ENCODE results near the gene COA3.

Gene COA3

DNA sequence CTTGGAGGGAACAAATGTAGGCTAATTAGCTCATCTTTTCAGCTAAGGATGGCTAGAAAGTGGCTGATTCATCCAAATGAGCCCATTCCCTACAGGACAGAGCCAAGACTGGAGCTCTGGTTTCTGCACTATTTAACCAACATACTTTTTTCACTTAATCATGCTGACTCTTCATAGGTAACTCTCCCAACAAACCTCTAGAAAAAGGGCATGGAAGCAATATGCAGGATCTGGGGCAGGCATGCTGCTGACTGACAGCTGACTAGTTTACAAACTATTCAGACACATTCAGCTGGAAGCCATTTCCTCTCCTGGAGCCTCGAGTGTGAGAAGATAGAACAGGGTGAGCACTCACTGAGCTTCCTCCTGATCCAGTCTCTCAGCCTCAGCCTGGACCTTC, 19.4 kb upstream of the COA3 start:
- no peak for DNase-seq

DNA sequence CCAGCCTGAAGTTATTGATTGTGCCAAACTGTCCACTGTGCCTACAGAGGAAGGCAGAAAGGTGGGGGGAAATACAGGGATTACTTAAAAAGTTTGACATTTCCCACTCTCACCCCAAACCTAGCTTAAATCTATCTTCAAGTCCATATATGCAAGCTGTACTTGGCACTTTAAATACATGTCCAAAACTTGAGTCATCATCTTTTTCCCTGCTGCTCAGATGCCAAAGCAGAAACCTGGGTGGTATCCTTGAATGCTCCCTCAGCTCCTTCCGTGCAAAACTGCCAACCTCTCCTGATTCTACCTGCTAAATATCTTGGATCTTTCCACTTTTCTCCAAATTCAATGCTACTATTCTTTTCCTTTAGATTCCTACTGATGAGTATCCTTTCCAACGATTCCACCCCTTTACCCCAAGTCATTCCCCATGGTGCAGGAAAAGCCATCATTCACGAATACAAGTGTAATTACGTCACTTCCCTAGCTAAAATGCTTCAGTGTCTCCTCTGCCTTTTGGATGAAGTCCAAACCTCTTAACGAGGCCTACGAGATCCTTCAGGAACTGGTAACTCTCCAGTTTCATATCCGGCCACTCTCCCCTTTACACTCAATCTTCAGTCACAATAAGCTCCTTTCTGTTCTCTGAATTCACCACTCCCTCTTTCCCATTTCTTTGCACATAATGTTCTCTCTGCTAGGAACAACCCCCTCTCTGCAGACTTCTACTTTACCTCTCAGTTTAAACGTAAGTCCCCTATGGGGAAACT, 16.3 kb upstream of the COA3 start:
- DNase-seq, result no peak

DNA sequence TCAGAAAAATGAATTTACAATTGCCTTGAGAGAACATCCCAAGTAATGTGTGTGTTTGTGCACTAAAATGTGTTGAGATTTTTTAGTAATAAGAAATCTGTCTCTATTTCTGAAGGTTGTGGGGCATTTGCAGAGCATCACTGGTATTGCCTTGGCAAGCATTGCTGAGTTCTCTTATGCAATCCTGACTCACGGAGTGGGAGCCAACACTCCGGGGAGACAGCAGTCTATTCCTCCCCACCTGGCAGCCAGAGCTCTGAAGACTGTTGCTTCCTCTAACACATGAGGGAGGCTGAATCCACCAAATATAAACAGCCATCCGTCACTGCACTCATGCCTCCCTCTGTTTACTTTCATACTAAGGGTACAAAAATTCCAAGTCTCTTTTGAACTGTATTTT, 10.7 kb upstream of the COA3 start:
- no peak for DNase-seq

DNA sequence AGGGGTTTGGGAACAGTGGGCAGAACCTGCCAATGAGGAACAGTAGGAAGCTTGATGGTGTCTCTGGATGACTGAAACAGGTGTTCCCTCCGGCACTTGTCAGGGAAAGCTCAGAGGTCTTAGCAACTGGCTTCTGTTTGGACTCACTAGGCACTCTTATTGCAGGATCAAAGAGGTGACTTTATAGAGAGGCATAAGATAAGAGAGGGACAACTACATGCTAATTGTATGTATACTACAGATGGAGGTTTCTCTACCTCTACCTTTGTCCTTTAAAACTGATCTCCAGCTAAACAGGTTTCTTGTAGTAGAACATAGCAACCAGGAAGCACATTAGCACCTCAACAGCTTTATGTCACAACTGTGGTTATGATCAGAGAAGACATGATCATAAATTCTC, 7.7 kb upstream of the COA3 start:
- no peak for DNase-seq

DNA sequence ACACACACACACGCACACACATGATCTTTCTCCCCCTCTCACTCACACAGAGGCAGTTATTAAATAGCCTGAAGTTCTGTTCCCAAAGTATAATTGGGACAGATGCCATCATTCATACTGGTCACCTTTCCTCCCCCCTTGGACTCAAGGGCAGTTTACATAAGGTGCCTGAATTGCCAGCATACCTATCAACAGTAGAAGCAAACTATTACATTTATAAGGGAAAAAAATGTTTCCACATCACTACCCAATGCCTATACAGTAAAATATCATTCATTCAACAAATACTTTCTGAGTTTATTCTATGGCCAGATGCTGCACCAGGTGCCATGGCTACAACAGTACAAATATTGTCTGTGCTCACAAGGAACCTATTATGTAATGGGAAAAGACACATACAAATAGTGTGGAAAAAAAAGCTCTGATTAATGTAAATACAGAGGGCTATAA, 6.4 kb upstream of the COA3 start:
- no peak for DNase-seq

DNA sequence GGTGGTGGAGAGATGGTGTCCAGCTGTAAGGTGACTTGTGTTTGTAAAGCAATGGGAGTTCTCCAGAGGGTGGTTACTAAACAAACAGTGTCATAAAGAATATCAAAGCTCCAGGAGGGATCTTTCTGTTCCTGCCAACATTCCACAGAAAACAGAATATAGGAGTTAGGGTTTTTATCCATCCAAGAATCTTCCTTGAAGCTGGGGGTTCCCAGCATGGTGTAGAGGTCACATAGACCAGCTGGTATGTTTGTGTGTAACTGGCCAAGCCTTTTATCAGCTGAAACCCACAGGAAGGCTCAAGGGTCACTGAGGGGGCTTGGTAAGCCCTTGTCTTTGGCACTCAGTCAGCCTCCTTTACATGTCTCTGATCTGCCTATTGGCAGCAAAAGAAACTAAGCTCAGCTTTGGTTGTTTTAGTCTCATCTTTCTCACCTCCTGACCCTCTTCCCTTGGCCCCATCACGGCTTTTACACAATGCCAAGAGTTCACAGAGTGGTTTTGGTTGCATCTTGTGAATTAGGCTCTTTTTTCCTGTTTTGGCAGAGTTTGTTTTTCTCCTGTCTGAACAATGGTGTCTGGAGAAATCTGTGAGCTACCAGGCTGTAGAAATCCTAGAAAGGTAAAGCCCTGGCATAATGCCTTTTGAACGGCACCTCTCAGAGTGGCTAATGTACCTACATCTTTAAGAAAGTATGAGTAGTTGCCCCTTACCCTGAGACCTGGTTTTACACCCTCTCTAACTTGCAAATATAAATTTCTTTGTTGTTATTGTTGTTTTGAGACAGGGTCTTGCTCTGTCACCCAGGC, 4.8 kb upstream of the COA3 start:
- no peak for DNase-seq

DNA sequence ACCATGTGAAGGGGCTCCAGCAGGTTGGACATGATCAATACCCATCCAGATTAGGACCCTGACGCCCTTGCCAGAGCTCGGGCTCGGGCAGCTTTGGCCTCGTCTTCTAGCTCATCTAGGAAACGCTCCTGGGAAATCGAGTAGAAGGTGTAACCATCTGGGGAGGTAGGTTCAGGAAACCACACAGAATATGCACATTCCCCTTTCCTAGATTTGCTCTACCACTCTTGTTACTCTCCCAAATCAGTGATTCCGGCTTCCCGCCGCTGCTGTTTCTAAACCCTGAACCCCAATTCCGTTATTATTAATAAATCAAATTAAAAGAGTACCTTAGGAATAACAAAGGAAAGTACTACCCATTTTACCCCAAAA, 507 bp downstream of the COA3 start:
- DNase-seq, result no peak

DNA sequence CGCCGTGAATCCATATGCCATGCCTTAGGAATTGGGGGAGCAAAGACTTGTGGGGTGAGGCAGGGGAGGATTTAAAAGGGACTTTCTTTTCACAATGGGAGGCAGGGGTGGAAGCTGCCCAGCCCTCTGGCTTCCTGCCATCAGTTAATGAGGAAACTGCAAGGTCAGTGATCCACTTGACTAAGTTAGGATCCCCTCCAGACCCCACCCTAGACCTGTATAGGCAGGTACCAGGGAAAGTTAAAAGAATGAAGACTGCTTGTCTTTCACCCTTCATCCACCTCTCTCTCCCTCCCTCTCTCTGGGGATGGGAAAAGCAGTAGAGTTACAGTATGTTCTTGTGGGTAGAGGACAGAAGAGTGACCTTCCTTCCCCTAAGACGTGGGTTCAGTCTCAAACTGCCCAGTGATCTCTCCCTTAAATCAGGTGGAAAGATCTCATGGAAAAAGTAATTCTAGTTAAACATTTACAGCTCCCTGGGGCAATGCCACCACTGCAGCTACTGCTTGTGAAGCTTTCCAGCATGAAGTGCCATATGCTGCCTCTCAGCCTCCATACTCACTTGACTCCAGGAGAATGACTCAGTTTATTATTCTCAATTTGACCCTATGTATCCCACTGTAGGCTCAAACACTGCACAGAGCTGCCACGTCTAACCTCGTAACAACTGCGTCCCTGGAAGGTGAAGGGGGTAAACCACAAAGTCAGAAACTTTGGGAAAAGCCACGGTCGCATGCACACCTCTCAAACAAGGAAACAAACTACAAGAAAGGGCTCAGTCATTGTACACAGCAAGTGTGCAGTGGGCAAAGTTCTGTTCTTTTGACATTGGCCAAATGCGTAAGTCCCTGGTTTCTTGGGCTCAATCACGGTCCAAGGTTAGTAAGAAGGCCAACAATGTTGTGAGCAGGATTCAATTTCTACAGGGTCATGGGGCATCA, 1.2 kb downstream of the COA3 start:
- DNase-seq, result no peak

DNA sequence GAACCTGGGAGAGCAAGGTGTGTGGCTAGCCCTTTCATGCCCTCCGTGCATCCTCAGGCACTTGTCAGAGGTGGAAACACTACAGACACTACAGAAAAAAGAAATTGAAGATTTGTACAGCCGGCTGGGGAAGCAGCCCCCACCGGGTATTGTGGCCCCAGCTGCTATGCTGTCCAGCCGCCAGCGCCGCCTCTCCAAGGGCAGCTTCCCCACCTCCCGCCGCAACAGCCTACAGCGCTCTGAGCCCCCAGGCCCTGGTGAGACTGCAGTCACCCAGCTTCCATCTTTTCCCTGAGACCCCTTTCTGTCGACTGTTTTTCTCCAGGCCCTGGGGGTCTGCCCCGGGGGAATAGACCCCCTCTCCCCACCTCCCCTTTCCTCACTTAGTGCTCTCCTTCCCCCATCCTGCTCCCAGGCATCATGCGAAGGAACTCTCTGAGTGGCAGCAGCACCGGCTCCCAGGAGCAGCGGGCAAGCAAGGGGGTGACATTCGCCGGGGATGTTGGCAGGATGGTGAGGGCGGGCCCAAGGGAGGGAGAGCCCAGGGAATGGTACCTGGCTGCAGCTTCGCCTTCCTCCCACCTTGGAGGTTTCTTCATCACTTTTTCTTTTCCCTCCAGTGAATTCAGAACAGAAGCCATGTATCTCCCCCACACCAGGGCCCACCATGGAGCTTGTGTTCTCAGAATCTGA, 2.3 kb downstream of the COA3 start:
- DNase-seq, result no peak

DNA sequence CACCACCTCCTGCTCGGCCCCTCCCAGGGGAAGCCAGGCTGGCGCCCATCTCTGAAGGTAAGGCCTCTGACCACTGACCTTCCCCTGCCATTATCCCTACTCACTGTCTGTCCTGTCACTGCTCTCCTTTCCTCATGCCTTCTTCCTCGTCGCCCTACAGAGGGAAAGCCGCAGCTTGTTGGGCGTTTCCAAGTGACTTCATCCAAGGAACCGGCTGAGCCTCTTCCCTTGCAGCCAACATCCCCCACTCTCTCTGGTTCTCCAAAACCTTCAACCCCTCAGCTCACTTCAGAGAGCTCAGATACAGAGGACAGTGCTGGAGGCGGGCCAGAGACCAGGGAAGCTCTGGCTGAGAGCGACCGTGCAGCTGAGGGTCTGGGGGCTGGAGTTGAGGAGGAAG, 3.0 kb downstream of the COA3 start:
- DNase-seq, result no peak

DNA sequence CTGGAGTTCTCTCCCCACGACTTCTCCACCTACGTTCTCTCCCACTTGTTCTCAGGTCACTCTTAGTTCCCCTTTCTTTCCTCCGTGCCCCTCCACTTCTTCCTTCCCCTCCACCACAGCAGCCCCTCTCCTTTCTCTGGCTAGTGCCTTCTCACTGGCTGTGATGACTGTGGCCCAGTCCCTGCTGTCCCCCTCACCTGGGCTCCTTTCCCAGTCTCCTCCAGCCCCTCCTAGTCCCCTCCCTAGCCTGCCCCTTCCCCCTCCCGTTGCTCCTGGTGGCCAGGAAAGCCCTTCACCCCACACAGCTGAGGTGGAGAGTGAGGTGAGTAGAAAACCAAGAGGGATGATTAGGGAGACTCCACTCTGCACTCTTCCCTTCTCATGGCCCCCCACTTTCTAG, 3.4 kb downstream of the COA3 start:
- DNase-seq, result no peak

DNA sequence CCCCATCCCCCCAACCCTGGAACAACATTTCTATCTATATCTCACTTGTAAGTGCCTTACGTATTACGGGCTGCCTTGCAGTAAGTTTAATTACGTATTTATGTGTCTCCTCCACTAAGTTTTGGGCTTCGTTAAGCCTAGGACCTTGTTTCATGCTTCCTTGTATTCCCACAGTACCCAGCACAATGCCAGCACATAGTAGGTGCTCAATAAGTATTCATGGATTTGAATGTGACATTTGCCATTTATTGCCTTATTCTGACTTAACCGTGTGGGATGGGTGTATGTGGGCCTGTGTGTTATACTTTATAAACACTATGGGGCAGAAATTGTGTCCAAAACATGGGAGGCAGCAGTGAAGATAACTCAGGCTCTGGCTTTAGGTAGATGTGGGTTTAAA, 6.0 kb downstream of the COA3 start:
- no peak for DNase-seq

DNA sequence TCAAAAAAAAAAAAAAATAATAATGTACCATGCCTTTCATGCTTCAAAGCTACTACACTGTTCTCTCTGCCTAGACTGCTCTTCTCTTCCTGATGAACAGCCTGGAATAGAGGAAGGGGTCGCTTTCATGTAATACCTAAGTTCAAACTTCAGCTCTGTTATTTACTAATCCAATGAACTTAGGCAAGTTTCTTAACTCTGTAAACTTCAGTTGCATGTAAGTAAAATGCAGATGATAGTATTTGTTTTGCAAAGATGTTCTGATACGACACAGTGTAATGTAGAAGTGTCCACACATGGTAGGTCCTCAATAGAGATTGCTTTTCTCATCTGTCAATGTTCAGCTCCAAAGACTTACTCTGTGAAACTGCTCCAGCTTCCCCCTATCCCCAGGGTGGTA, 6.6 kb downstream of the COA3 start:
- no peak for DNase-seq

DNA sequence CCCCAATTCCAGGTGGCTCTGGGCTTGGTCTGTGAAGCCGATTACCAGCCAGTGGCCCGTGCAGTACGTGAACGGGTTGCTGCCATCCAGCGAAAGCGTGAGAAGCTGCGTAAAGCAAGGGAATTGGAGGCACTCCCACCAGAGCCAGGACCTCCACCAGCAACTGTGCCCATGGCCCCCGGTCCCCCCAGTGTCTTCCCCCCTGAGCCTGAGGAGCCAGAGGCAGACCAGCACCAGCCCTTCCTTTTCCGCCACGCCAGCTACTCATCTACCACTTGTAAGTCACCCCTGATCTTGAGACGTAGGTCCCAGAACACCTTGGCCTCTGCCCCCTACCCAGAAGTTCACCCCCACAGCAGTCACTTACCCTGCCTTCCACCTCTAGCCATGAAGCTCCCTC, 11.2 kb downstream of the COA3 start:
- DNase-seq, result no peak

DNA sequence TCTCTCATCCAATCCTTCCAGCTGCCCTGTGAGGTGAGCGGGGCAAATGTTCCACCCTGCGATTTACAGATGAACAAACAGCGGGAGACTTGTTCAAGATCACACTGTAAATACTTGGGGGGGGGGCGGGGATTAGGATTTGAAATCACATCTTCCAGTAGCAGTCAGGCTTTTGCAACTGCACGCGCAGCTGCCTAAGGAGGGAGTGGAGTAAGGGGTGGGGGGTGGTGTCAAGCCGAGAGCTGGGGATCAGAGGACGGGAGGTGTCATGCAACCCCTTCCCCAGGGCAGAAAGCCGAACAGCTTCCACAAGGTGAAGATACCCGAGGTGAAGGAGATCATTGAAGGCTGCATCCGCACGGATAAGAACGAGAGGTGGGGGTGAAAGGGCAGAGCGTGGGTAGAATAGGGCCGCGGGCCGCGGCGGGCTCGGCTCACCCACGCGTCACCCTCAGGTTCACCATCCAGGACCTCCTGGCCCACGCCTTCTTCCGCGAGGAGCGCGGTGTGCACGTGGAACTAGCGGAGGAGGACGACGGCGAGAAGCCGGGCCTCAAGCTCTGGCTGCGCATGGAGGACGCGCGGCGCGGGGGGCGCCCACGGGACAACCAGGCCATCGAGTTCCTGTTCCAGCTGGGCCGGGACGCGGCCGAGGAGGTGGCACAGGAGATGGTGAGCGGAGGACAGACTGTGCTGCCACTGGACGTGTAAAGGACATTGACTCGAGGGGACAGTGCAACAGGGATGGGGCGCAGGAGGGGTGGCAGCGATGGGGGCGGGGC, 13.5 kb downstream of the COA3 start:
- DNase-seq, result no peak

DNA sequence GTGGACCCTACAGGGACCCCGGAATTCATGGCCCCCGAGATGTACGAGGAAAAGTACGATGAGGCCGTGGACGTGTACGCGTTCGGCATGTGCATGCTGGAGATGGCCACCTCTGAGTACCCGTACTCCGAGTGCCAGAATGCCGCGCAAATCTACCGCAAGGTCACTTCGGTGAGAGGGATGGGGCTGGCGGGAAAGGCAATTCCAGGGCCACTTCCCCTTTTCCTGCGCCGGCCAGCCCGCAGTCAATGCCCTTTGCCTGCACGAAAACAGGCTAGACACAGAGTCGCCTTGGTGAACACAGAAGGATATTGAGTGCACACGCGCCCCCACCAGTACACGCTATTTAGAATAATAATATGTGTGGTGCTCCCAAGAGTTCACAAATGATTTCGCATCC, 14.1 kb downstream of the COA3 start:
- DNase-seq, result no peak

DNA sequence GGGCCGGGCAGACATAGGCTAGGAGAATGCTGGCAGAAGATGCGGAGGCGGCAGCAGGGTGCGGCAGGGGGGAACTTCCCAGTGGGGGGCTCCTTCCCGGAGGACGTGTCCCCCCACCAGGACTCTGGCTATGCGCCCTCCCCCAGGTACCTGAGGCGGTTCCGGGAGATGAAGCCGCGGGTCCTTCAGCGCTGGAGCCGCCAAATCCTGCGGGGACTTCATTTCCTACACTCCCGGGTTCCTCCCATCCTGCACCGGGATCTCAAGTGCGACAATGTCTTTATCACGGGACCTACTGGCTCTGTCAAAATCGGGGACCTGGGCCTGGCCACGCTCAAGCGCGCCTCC, 14.7 kb downstream of the COA3 start:
- DNase-seq, result no peak

DNA sequence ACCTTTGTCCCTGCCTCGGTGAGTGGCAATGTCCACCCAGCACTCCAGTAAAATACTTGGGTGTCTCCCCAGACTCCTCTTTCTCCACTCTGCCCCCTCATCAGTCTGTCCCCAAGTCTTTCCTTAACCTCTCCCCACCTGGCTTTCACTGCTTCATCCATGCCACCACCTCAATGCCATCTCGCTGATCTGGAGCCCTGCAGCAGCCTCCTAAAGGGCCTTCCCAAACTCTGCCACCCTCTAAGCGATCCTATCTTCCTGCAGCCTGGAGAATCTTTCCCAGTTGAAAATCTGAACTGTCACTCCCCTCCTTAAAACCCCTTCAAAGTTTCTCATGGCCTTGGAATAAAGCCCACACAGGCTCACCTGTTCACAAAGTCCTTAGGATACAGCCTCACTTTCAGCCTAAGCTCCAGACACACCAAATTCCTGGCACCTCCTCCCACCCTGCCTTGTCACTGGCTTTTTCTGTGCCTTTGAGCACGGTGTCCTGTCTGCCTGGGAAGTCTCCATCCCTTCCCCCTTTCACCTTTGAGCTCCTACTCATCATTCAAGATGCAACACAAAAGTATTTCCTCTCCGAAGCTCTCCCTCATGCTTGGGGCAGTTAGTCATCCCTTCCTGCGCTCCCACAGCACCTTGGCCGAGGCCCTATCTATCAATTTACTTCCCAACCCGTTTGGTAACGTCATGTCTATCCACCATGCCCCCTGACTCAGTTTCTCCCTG, 15.3 kb downstream of the COA3 start:
- no peak for DNase-seq

DNA sequence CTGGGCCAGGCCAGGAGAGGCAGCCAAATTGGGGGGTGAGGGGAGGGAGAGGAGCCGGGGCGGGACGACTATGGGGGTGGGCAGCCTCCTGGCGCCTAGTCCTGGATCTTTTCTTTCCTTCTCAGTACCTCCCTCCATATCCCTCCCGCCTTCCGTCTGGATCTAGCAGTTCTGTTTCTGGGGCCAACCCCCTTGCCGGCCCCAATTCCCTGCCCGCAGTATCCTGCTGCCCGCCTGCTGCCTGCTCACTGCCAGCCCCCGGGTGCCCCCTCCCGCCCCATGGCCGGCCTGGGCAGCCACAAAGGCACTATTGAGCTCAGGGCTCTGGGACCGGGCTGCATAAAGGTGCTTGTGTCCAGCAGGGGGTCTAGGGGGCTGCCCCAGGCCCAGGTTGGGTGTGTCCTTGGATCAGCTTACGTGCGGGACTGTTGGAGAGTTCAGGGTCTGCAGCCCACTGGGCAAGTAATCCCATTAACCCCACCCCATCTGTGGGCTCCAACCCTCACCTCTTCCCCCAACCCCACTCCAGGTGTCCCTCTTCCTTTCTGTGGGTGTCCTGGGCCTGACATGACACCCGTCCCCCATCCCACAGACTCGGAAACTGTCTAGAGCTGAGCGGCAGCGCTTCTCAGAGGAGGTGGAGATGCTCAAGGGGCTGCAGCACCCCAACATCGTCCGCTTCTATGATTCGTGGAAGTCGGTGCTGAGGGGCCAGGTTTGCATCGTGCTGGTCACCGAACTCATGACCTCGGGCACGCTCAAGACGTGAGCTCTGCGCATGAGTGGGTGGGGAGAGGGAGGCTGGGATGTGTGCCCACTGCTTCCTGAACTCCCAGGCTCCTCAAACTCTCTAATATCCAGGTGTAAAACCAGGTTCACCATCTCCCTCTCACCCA, 16.1 kb downstream of the COA3 start:
- DNase-seq, result no peak

DNA sequence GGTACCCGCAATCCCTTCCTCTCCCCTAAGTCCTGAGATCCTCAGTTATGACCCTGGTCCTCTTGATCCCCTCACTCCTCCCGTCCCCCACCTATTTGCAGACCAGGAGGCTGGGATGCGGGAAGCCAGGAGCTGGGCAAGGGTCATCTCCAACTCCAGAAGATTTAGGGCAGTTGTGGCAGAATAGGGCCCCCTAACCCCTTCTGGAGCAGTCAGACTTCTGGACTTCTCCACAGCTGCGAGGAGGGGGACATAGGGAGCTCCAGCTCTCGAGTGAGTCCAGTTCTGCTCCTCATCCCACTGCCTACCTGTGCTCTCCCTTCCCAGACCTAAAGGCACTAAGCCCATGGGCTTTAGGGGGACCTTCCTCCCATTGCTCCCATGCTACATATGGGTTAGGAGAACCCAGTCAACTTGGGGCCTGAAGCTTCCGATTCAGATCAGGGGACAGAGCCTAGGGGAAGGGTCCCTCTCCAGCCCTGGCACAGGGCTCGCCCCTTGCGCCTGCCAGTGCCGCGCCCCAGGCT, 16.8 kb downstream of the COA3 start:
- no peak for DNase-seq

All from NCI-H1436 treated with DMSO at 0.1 percent for 48 hours (cell line).